Measurements from ENCODE around the gene SERPINE1. TPM values are rescaled to one million over a fixed set of nuclear protein-coding genes. Genes with fewer than 3 reads are reported as not detected.

Gene SERPINE1
- polyA plus RNA-seq, 3 donors from 2014 or later: 1.4 to 1.5 TPM; not detected in 1

DNA sequence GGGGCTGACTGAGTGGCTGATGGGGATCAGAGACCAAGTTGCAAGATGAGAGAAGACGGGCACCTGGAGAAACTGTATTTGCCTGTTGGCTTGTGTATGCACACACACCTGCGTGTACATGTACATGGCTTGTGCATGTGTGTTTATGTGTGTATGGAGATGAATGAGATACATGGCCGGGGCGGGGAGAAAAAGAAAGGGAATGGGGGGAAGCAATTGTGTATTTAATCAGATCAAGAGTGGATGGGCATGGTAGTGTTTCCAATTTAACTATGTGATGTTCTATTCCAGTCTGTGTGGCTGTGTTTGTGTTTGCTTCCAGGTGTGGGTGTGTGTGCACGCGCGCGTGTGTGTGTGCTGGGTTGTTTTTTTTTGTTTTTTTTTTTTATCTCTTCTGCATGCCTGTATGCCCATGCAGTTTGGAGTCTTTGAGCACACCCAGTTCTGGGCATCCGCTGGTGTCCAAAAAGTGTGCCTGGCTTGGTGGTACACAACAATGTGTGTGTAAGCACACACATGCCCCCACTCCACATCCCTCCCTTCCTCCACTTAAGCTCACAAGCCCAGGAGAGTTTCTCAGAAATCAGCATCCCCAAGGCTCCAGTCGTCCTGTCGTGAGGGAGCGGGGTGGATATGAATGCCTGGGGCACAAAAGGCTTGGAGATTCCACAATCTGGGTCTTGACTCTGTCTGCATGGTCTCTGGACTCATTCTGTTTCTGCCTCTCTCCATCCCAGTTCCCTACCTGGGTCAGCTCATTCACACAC, 40.9 kb downstream of the SERPINE1 start:
- Mint-ChIP-seq H3K4me3 (peak overlapping the region in 1 of 5 donors; percentile 17), H3K4me1 (peaks cover 31 to 34% of the 10 kb centered on the region in 2 donors)

DNA sequence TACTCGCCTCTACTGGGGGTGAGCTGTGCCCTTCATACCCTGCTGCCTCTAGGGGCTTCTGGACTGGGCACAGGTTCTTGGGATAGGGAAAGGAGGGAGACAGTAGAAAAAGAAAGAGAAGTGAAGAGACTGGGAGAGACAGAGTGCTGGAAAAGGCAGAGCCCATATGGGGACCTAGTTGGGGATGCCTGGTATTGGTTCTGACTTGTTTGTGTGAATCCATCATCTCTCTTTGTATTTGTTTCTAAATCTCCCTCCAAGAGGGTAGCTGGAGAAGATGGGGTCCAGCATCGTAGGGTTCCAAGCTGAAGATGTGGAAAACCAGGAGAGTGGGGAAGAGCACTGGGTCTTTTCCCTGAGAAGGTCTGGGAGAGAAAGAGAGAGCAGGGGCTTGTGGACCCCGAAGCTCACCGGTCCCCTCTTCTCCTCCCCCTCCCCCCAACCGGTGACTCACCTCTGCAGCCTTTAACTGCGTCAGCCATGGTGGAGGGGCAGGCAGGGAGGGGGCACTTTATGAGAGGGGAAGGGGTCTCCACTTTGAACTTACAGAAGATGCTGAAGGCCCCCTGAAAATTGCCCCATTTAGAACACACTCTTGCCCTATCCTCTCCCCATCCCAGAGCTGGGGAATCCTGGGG, 41.6 kb downstream of the SERPINE1 start:
- Mint-ChIP-seq H3K27me3 (ENCODE audit: low read depth in 3 of 3) (peaks cover 57 to 70% (median 65%) of the 10 kb centered on the region in 3 donors), H3K36me3 (no peaks in the 10 kb centered on the region), H3K4me3 (peak overlapping the region in 1 of 5 donors; percentile 17), H3K9me3 (peaks cover 0 to 11% (median 0%) of the 10 kb centered on the region in 6 donors), H3K4me1 (peaks cover 31 to 37% of the 10 kb centered on the region in 2 donors), H3K27ac (no peak overlapping the region)
- DNase-seq: no peak

More for the DNA sequence above, 40.9 kb downstream of the SERPINE1 start:
- Mint-ChIP-seq H3K27ac (no peak overlapping the region), H3K9me3 (peaks cover 0 to 11% (median 0%) of the 10 kb centered on the region in 6 donors), H3K27me3 (ENCODE audit: low read depth in 3 of 3) (peaks cover 55 to 68% (median 66%) of the 10 kb centered on the region in 3 donors), H3K36me3 (no peaks in the 10 kb centered on the region)
- no peak for DNase-seq

DNA sequence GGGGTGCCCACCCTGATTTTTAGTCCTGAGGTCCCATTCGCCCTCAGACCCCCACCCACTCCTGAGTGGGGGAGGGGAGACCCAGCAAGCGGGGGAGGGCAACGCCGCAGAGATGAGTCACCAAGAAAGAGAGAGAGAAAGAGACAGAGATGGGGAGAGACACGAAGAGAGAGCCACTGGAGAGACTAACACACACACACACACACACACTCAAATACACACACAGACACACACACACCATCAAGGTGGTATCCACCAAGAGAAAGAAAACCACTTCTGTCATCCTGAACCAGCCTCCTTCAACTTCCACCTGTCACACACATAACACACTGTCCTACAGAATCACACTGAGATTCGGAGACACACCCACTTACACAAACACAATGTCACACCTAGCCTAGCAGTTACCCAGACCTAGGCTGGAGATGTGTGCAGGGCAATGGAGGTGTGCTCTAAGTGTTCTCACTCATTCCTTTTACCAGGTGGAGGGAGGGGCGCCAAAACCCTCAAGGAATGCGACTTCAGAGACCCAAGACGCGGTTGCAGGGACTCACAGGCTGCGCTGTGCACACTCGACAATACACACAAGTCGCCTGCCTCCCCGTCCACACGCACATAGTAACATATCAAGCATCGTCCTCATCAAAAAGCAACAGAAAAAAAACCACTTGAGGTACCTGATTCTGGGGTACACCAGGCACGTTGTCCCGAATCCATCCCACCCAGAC, 42.4 kb downstream of the SERPINE1 start:
- no peaks in the 10 kb centered on the region for H3K36me3 Mint-ChIP-seq
- no peak for DNase-seq
- peaks cover 37 to 42% of the 10 kb centered on the region in 2 donors for H3K4me1 Mint-ChIP-seq
- H3K4me3 Mint-ChIP-seq: peak overlapping the region in 2 of 5 donors; percentile 23 to 61
- H3K27ac Mint-ChIP-seq: peak overlapping the region in 1 of 6 donors; percentile 12
- H3K9me3 Mint-ChIP-seq: peaks cover 0 to 11% (median 0%) of the 10 kb centered on the region in 6 donors
- H3K27me3 Mint-ChIP-seq (ENCODE audit: low read depth in 3 of 3): peaks cover 63 to 75% (median 70%) of the 10 kb centered on the region in 3 donors

DNA sequence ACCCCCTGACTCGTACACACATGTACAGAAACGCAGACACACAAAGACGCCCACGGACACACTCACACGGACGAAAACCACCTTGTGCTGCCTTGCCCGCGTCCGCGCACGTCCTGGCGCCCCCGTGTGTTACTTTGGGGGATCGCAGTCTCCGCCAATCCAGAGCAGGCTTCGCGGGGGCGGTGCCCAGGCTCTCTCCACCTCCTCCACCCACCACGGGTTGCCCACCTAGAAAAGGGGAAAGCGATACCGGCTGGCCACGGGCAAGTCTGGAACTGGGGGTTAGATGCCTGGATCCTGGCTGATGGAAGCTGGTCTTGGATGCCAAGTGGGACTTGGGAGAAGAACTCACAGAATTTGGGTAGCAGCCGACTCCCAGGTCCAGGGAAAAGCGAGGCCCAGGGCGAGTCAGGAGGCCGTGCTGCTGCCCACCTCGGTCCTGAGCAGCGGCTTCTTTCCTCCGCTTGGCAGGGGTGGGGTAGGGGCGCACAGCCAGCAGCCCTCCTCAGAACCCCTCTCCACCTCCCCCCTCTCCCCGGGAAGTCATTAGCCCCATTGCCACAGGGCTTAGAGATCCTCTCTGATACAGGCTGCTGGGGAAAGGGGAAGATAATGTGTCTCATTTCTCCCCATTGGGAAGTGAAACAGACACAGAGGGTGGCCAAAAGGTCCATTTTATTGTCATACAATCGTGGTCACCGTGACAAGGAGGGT, 43.1 kb downstream of the SERPINE1 start:
- Mint-ChIP-seq H3K4me1 (peaks cover 34 to 41% of the 10 kb centered on the region in 2 donors), H3K27ac (peak overlapping the region in 1 of 6 donors; percentile 31), H3K9me3 (peaks cover 0 to 9% (median 0%) of the 10 kb centered on the region in 6 donors), H3K4me3 (peak overlapping the region in 1 of 5 donors; percentile 61), H3K36me3 (no peaks in the 10 kb centered on the region), H3K27me3 (ENCODE audit: low read depth in 3 of 3) (peaks cover 62 to 75% (median 65%) of the 10 kb centered on the region in 3 donors)
- DNase-seq: peak; percentile 73 to 76 (median 75)

DNA sequence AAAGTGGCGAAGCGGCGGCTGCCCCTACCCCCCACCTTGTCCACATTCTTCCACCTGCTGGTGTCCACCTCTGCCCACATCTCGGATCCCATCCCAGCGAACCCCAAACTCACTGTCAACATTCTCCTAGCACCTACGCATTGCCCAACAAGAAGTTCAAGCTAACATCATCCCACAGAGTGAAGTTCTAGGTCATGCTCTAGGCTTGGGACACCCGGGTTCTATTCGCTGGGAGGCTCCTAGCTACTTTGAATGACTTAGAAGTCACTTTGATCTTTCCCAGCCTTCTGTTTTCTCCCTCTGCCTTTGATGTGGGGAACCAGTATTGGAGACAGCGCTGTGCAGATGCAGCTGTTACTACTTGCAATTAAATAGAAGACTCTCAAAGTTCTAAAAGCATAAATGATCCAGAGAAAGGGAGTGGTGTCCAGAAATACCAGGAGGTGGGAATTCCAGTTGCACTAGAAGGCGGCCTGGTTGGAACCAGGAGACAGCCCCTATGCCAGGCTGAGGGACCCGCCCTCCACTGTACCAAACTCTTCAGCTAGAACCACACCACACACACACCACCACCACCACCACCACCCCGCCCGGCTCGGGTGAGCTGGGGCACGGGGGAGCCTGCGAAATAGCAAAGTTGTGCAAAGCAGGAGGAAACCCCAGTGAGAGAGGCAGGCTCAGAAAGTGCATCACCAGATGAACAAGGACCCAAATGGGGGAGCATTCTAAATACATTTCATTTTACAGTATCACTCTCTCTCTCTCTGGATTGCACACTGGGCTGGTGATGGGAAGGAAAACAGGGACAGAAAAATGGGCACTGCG, 43.9 kb downstream of the SERPINE1 start:
- no peak overlapping the region for H3K27ac Mint-ChIP-seq
- no peak for DNase-seq
- peaks cover 27 to 33% of the 10 kb centered on the region in 2 donors for H3K4me1 Mint-ChIP-seq
- no peaks in the 10 kb centered on the region for H3K36me3 Mint-ChIP-seq
- H3K4me3 Mint-ChIP-seq: peak overlapping the region in 2 of 5 donors; percentile 31 to 53
- H3K9me3 Mint-ChIP-seq: peaks cover 0 to 9% (median 0%) of the 10 kb centered on the region in 6 donors
- H3K27me3 Mint-ChIP-seq (ENCODE audit: low read depth in 3 of 3): peaks cover 63 to 70% (median 64%) of the 10 kb centered on the region in 3 donors

DNA sequence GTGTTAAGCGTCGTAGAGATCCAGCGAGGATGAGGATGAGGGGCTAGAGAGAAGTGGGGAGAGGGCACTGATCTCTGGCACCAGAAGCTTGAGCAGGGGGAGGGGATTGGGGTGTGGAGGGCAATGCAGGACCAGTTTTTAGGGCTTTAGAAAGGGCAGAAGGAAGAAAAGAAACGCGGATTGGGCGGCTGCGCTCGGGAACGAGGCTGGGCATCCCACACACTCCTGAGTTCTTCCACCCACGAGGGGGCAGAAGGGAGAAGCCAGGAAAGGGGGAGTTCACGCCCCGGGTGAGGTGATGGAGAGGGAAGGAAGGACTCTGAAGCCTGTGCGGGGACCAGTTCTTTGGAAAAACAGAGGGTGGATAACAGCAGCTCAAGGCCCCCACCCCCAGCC, 44.5 kb downstream of the SERPINE1 start:
- Mint-ChIP-seq H3K9me3 (peaks cover 0 to 9% (median 0%) of the 10 kb centered on the region in 6 donors), H3K36me3 (no peaks in the 10 kb centered on the region), H3K27ac (no peak overlapping the region), H3K4me3 (peak overlapping the region in 2 of 5 donors; percentile 12 to 53), H3K4me1 (peaks cover 23 to 32% of the 10 kb centered on the region in 2 donors), H3K27me3 (ENCODE audit: low read depth in 3 of 3) (peaks cover 64 to 66% (median 65%) of the 10 kb centered on the region in 3 donors)
- no peak for DNase-seq

DNA sequence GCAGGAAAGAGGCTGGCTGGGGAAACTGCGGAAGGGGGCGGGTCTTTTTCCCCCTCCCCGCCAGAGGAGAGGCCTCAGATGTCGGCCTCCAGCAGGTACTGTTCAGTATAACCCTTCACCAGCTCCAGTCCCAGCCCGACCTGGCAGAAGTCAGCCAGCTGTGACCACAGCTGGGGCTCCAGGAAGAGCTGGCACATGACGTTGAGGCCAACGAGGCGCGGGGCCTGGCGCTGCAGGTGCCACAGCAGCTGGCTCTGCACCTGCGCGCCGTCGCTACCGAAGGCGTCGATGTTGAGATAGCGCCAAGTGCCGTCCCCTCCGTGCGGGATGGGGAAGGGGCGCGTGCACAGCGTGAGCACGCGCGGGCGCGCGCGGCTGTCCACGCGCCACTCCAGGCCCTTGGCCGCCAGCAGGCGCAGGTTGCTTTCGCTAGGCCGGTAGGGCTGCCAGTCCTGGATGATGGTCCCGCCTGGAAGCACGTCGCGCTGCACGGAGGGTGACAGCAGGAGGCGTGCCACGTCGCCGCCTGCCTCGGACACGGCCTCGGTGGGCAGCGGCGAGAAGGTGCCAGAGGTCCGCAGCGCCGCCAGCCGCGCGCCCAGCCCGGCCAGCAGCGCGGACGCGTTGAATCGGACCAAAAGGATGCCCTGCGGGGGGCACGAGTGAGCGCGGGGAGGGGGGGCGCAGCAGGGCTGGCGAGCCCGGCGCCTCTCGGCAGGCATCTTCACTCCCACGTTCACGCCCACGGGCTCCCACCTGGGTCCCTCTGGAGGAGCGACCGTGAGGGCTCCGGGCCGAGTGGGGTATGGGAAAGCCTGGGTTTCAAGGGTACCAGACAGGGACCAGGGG, 45.3 kb downstream of the SERPINE1 start:
- H3K27me3 Mint-ChIP-seq (ENCODE audit: low read depth in 3 of 3): peaks cover 61 to 66% (median 62%) of the 10 kb centered on the region in 3 donors
- peaks cover 23 to 31% of the 10 kb centered on the region in 2 donors for H3K4me1 Mint-ChIP-seq
- no peaks in the 10 kb centered on the region for H3K36me3 Mint-ChIP-seq
- DNase-seq: no peak
- H3K4me3 Mint-ChIP-seq: peak overlapping the region in 2 of 5 donors; percentile 25 to 64
- H3K27ac Mint-ChIP-seq: no peak overlapping the region
- peaks cover 0 to 9% (median 0%) of the 10 kb centered on the region in 6 donors for H3K9me3 Mint-ChIP-seq

DNA sequence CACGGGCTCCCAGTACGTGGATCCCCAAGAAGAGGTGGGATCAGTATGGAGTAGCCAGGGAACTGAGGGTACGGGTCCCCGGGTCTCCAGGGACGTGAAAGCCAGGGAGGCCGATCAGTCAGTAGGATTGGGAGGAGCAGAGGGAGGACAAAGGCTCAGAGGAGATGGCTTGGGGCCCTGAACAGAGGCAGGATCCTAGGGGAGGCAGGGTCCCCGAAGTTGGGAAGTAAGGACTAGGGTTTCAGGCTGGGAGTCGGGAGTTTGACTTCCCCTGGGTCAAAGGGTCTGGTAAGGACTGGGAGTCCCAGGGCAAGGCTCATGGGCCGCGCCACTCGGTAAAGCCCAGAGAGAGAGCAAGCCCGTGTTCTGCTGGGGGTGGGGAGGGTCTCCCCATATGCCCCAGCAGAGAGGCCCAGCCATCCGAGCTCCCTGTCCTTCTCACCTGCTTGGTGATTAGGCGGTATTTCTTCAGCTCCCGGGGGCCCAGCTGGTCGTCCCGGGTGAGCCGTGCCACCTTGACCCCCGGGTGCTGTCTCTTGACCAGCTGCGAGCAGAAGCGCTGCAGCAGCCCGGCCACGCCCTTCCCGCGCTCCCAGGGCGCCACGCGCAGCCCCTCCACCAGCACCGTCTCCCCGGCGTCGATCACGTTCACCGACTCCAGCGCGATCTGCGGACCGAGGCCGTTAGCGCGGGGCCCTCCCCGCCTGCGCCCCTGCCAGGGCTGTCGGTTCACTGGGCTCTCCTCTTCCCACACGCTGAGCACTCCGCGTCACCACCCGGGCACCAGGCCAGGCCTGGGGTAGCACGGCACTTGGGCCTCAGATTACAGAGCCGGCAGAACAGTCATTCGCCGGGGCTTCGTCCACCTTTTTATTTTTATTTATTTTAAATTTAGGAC, 46.2 kb downstream of the SERPINE1 start:
- no peak overlapping the region for H3K27ac Mint-ChIP-seq
- peaks cover 56 to 68% (median 59%) of the 10 kb centered on the region in 3 donors for H3K27me3 Mint-ChIP-seq (ENCODE audit: low read depth in 3 of 3)
- no peaks in the 10 kb centered on the region for H3K36me3 Mint-ChIP-seq
- DNase-seq: no peak
- H3K4me3 Mint-ChIP-seq: peak overlapping the region in 4 of 5 donors; percentile 25 to 64 (median 36)
- H3K9me3 Mint-ChIP-seq: peaks cover 0 to 7% (median 0%) of the 10 kb centered on the region in 6 donors
- peaks cover 23 to 31% of the 10 kb centered on the region in 2 donors for H3K4me1 Mint-ChIP-seq

DNA sequence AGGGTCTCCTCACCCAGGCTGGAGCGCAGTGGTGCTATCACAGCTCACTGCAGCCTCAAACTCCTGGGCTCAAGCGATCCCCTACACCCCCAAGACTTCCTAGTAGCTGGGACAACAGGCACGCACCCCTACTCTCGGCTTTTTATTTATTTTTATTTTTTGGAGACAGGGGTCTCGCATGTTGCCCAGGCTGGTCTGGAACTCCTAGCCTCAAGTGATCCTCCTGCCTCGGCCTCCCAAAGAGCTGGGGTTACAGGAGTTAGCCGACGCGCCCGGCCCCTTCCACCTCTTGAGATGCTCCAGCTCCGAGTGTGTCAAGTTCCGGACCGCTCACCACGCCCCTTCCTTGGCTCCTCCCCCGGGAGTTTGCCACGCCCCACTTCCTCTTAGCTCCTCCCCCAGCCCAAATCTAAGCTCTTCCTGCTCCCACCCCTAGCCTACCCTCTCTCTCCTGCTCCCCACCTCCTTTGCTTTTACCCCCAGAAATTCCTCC, 46.9 kb downstream of the SERPINE1 start:
- Mint-ChIP-seq H3K4me1 (peaks cover 23 to 29% of the 10 kb centered on the region in 2 donors), H3K36me3 (no peaks in the 10 kb centered on the region)
- peak; percentile 60 to 64 (median 61) for DNase-seq

DNA sequence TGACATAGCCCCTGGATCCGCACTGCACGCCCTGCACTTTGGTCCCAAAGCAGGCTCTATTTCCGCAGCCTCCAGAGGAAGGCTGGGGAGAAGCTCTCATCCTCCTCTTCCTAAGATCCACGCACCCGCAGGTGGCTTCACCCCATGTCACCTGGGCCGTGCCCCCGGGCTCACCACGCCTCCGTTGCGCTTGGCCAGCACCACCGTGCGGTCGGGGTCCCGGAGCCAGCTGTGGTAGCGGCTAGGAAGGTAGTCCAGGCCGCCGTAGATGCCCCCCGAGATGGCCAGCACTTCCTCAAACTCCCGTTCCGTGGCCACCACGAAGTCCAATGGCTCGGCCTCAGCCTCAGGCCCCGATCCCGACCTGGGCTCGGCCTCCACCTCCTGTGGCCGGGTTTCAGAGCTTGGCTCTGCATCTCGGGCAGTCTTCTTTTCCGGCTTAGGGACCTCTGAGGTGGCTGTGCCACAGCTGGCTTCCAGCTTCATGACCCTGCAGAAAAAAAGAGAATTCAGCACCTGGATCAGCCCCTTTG, 47.5 kb downstream of the SERPINE1 start:
- Mint-ChIP-seq H3K36me3 (no peaks in the 10 kb centered on the region), H3K9me3 (peaks cover 0 to 6% (median 0%) of the 10 kb centered on the region in 6 donors), H3K4me3 (peak overlapping the region; percentile 44 to 76 (median 54)), H3K27me3 (ENCODE audit: low read depth in 3 of 3) (peaks cover 48 to 68% (median 53%) of the 10 kb centered on the region in 3 donors), H3K4me1 (peaks cover 20 to 28% of the 10 kb centered on the region in 2 donors), H3K27ac (no peak overlapping the region)
- no peak for DNase-seq

More for the DNA sequence above, 46.9 kb downstream of the SERPINE1 start:
- Mint-ChIP-seq H3K9me3 (peaks cover 0 to 7% (median 0%) of the 10 kb centered on the region in 6 donors), H3K27me3 (ENCODE audit: low read depth in 3 of 3) (peaks cover 51 to 67% (median 56%) of the 10 kb centered on the region in 3 donors), H3K4me3 (peak overlapping the region; percentile 44 to 76 (median 54)), H3K27ac (no peak overlapping the region)

Measured in immature natural killer cell (primary cell).